GM21619 (cell line): ENCODE data around the gene SPPL2A.
"Not testable (repeated sequence)": the region's sequence is repeated elsewhere in the genome, so short reads cannot be mapped to it uniquely, and the experiment has no call there.

Source experiments
- ATAC-seq: cut with Tn5 transposase; IDR thresholded peaks from one replicate; pipeline ENCODE4 v1.9.1; 2021; ENCODE audit not compliant: unreplicated experiment

Gene SPPL2A

DNA sequence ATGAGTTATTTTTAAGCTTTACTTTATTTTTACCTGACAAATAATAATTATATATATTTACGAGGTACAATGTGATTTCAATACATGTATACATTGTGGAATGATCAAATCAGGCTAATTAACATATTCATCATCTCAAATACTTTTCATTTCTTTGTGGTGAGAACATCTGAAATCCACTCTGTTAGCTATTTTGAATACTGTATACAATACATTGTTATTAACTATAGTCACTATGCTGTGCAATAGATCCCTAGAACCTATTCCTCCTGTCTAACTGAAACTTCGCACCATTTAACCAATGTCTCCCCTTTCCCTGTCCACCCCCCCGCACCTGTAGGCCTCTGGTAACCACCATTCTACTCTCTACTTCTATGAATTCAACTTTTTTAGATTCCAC lies 7.9 kb upstream of the SPPL2A start:
- ATAC-seq, result no peak

- ATAC-seq, result no peak
Observed at GRCh38 chr15:50767332-50767861, 1.9 kb upstream of the SPPL2A start.

DNA sequence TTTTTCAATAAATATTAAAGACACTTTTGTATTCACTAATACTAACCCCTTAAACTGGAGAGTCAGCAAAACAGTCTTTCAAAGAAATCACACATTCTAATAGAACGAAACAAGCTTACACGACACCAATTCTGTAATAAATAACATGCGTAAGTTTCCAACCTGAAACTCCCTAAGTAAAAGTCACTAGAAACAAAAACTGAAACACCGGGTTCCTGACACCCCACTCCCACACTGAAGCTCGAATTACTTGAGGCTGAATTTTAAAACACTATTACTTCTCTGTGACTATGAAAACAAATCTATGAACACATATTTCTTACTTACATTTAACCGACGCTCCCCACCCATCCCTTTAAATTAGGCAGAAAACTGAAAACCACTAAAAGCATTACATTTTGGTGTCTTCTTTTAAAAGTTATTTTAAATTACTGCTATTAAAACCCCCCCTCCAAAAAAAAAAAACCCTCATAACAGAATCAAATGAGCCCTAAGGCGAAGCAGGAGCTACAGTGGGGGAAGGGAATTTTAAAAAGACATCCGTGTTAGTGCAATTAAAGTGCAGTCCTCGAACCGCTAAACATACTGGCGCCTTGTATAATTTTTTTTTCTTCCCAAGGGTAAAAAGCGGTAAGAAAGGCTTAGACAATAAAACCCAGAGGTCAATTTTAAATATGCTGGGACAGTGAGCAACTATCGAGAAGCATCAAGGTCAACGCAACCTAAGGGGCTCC lies 878 bp downstream of the SPPL2A start:
- ATAC-seq, result peak; percentile 38

- ATAC-seq, result no peak
Observed at GRCh38 chr15:50758712-50759205, 6.7 kb downstream of the SPPL2A start.

- no peak for ATAC-seq
Observed at GRCh38 chr15:50753463-50753862, 12.0 kb downstream of the SPPL2A start.

- ATAC-seq, result no peak
Observed at GRCh38 chr15:50751394-50751793, 14.1 kb downstream of the SPPL2A start.

DNA sequence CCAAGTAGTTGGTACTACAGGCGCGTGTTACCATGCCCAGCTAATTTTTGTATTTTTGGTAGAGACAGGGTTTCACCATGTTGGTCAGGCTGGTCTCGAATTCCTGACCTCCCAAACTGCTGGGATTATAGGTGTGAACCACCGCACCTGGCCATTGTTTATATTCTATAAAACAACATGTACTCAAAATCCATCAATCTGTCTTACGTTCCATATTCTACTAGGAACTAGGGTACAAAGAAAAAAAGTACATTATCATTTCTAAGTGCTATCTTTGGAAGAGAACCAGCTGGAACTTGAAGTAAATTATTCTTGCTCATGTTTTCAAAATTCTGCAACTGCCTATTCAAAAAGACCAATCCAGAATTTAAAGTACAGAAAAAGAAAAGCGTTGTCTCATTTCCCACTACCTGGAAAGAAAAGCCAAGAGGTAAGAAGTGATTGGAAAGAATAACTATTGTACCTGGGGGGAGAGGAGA lies 15.2 kb downstream of the SPPL2A start:
- no peak for ATAC-seq

- no peak for ATAC-seq
Observed at GRCh38 chr15:50747523-50747922, 18.0 kb downstream of the SPPL2A start.

DNA sequence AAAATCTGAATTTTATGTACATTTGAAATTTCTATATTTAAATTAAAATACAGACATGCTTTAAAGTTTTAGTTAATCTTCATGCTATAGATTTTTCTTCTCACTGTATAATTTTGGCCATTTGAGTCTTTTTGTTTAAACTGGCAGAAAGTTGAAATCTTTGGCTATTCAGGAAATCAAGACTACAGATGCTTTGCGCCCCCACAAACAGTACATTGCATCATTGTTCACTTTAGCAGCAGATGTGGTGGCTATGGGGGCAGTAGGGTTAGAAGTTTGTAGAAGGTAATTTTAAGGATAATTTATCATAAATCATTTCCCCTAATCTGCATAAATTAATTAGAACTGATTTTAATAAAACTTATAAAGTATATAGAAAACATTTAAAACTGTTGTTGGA lies 20.9 kb downstream of the SPPL2A start:
- no peak for ATAC-seq

DNA sequence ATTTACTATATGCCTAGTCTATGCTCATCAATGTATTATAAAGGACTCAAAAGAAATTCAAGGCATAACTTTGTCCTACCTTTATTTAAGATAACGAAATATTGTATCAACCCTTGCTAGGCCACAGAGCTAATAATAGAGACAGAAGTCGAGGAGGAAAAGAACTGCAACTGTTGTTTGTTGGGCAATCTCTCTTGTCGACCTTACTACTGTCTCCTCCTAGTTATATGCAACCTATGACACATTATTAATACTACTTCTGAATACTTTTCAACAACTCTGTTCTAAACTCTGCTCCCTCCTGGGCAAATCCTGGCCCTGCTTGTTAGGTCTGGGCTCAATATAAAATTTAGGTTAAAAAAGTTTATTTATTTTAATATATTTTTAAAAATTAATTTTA lies 24.6 kb downstream of the SPPL2A start:
- no peak for ATAC-seq

DNA sequence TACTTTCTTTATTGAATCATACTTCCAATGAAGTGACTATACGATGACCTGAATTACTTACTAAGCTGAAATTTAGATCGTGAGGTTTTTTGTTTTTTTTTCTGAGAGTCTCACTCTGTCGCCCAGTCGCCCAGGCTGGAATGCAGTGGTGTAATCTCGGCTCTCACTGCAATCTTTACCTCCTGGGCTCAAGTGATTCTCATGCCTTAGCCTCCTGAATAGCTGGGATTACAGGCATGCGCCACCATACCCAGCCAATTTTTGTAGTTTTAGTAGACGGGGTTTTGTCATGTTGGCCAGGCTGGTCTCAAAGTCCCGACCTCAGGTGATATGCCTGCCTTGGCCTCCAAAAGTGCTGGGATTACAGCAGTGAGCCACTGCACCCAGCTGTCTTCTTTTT lies 28.7 kb downstream of the SPPL2A start:
- ATAC-seq, result no peak

DNA sequence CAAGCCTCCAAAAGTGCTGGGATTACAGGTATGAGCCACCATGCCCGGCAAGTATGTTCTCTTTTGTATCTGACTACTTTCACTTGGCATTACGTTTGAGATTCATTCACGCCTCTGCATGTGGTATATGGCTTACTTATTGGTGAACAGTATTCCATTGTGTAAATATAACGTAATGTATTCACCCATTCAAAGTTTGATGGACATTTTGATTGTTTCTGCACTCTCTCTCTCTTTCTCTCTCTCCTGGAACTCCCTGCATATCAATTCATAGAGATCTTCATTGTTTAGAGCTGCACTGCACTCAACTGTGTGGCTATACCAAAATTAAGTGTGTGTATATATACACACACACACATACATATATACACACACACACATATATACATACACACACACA lies 30.4 kb downstream of the SPPL2A start:
- no peak for ATAC-seq

DNA sequence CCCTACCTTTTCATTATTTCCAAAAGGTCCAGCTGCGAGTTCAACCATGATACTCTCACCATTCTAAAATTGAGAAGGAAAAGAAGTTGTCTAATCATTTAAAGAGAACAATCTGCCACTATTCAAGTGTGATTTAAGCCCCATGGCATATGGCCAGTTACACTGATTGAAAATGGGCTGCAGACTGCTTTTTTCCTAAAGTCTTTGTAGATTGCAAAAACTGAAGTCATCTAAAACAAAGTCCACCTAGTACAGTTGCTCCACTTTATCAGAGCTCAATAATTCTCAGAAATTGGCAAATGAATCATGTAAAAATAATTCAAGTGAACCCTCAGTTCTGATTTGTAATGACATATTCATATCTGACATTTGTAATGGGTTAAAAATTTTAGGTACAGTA lies 39.2 kb downstream of the SPPL2A start:
- no peak for ATAC-seq

GRCh38 chr15:50718700-50719125 lies 46.8 kb downstream of the SPPL2A start:
- ATAC-seq, result no peak

- no peak for ATAC-seq
Observed at GRCh38 chr15:50712018-50712417, 53.5 kb downstream of the SPPL2A start.

DNA sequence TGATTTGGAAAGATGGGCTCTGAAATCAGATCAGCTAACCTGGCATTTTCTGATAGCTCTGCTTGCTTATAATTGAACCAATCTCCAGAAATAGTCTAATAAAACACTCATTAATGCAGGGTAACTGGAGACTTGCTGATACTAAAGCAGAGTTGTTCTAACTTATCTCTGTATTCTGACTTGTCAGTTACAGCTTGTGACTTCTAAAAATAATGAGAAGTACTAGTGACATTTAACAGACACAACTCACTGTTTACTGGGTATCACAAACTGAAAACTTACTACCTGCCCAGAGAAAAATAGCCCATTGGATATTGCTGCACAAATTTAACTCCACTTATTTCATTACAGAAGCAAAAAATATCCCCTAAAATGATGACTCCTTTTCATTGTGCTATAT lies 54.9 kb downstream of the SPPL2A start:
- no peak for ATAC-seq

- no peak for ATAC-seq
Observed at GRCh38 chr15:50707878-50708427, 57.6 kb downstream of the SPPL2A start.

DNA sequence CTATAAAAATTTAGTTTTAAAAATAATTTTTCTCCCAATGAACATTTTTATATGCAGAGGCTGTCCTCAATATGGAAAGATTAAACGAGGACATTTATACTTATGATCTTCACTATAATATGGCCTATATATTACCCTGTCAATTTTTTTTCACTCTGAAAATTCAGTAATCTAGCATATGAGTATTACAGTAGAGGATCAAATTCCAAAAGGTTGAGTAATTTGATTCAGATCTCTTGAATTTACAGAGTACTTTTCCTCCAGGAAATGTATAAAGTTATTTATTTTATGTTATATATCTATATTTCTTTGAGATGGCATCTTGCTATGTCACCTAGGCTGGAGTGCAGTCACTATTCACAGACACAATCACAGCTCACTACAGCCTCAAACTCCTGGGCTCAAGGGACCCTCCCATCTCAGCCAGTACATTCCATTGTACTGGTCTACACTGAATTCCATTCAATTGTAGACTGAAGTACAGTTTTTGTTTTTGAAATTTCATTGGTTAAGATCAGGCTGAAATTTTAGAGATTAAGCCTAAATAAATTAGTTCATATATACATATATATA lies 62.7 kb downstream of the SPPL2A start:
- ATAC-seq, result no peak

GRCh38 chr15:50698101-50698500 lies 67.4 kb downstream of the SPPL2A start:
- no peak for ATAC-seq

DNA sequence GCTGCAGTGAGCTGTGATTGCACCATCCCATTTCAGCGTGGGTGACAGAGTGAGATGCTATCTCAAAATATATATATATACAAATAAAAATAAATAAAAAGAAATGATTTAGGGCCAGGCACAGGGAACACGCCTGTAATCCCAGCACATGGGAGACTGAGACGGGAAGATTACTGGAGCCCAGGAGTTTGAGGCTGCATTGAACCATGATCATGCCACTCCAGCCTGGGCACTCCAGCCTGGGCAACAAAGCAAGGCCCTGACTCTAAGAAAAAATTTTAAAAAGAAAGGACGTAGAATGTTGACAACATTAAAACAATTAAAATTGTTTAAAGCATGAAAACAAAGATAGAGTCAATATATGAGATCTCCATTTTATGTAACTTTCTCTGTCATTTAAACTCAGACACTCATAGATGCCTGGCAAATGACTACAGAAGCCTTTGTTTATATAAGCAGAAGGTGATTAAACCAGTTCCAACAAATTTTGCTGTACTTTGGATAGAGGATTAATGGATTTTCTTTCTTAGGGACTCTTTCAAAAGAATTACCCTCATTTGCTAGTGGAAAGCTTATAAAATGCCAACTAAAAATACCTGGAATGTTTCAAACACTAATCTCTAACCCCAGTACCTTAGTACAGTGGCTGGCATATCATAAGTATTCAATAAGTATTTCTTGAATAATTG lies 68.3 kb downstream of the SPPL2A start:
- no peak for ATAC-seq

DNA sequence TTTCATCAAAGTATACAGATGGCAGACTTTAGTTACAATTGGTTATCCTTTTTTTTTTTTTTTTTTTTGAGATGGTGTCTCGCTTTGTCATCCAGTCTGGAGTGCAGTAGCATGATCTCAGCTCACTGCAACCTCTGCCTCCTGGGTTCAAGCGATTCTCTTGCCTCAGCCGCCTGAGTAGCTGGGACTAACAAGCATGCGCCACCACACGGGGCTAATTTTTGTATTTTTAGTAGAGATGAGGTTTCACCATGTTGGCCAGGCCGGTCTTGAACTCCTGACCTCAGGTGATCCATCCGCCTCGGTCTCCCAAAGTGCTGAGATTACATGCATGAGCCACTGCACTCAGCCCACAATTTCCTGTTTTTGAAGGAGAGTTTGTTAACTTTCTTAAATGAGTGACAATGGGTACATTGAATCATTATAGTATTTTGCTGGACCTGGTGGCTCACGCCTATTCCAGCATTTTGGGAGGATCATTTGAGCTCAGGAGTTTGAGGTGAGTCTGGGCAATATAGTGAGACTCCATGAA lies 70.8 kb downstream of the SPPL2A start:
- not testable (repeated sequence) for ATAC-seq
